ENCODE results near the gene RNF208. TPM values are rescaled to one million over a fixed set of nuclear protein-coding genes. Genes with fewer than 3 reads are reported as not detected.
"Not testable (repeated sequence)": the region's sequence is repeated elsewhere in the genome, so short reads cannot be mapped to it uniquely, and the experiment has no call there.

The RNF208 gene
- total and polyA plus RNA-seq, 3 donors from 2014 or later, result 3.0 to 7.7 (median 4.1) TPM

DNA sequence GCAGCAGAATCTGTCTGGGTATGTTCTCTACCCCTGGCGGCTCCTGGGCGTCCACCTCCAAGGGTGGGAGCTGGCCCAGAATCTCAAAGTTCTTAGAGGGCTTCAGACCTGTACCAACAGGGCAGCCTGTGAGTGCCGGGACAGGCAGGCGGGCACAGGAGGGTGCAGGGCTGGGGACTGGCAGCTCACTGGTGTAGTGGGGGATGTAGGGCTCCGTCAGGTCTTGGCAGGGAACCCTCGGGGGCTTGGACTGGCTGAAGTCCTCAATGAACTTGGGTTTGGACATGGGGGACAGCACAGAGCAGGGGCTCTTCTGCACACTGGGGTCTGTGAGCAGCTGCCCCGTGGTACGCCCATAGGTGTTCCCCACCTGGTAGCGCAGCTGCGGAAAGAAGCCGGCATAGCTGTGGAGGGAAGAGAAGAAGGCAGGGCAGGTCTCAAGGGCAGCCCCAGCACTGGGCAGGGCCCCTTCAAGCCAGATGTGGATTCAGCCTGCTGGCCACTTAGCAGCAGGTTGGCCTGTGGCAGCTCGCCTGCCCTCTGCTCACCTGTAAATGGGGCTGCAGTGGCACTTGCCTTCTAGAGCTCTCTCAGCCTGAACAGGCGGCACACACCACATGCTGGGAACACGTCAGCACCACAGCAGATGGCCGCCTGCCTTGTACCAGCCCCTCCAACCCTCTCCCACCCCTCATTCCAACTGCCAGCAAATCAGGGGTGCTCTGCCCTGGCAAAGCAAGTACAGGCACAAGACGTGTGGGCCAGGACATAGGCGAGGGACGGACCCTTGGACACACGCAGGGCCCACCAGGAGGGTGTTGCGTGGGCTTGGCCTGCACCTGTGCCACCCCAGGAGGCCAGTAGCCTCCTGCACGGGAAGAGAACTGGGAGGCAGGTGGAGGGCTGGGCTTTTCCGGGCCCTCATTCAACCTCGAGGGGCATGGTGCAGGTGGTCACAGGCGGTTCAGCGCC, 23.7 kb upstream of the RNF208 start:
- no peaks in the 10 kb centered on the region for H3K9me3 ChIP-seq
- TF ChIP-seq, protein P1, sequence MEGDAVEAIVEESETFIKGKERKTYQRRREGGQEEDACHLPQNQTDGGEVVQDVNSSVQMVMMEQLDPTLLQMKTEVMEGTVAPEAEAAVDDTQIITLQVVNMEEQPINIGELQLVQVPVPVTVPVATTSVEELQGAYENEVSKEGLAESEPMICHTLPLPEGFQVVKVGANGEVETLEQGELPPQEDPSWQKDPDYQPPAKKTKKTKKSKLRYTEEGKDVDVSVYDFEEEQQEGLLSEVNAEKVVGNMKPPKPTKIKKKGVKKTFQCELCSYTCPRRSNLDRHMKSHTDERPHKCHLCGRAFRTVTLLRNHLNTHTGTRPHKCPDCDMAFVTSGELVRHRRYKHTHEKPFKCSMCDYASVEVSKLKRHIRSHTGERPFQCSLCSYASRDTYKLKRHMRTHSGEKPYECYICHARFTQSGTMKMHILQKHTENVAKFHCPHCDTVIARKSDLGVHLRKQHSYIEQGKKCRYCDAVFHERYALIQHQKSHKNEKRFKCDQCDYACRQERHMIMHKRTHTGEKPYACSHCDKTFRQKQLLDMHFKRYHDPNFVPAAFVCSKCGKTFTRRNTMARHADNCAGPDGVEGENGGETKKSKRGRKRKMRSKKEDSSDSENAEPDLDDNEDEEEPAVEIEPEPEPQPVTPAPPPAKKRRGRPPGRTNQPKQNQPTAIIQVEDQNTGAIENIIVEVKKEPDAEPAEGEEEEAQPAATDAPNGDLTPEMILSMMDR (IDR thresholded peaks at IDR 0.05), result no peak
- no peak for TF ChIP-seq POLR2A (IDR thresholded peaks at IDR 0.05)
- H3K27ac ChIP-seq, result no peak overlapping the region
- intact Hi-C loops (cut with DNase I; ENCODE audit: low total_unique reads), result no loop called here
- WGBS, 2 donors, result 89 to 94% methylated on average over 18 to 24 of the region's 25 CpGs
- peaks cover 39% of the 10 kb centered on the region for H3K4me1 ChIP-seq
- H3K4me3 ChIP-seq, result no peak overlapping the region
- no peaks in the 10 kb centered on the region for H3K27me3 ChIP-seq
- H3K36me3 ChIP-seq (ENCODE audit: low read depth, missing control alignments), result no peaks in the 10 kb centered on the region
- DNase-seq, result no peak

DNA sequence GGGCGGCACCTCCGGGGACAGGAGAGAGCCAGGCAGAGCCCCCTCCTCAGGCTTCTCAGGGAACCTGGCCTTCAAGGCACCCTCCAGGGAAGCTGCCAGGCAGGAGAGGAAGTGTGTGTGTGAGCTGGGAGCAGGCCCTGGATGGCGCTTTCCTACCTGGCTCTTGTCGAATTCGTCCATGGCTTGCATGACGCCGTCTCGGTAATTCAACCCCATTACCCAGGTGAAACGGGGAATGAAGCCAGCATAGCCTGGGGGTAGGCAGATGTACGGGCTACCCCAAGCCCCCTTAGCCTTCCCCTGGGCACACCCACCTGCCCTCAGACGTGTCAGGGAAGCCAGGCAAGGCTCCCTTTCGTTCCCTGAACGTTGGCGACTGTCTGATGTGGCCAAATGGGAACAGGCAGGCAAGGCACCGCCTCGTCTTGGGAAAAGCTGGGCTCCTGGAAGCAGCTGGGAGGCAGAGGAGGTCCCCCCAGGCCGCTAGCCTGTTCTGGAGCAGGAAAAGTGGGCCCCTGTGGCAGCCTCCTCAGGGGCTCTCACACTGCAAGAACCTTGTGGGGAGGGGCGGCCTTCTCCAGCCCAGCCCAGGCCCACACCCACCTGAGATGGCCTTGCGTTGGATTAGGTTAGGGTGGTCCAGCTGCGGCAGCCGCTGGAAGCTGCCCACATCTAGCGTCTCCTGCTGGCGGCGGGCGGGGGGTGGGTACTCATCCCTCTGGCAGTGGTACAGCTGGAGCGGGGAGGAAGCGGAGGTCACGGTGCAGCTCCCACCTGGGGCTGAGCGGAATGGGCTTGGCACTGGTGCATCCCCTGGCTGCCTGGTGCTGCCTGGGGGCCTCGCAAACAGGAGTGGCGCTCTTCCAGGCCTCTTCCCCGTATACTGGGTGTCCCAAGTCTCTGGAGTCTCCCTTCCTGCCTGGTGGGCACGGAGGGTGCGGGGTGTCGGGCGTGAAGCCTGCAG, 22.7 kb upstream of the RNF208 start:
- DNase-seq, result no peak
- no peak for TF ChIP-seq POLR2A (IDR thresholded peaks at IDR 0.05)
- TF ChIP-seq, protein P1 (IDR thresholded peaks at IDR 0.05), result no peak
- H3K4me3 ChIP-seq, result no peak overlapping the region
- H3K27ac ChIP-seq, result no peak overlapping the region
- 79 to 90% methylated on average over 6 to 36 of the region's 36 CpGs for WGBS, 2 donors
- H3K27me3 ChIP-seq, result no peaks in the 10 kb centered on the region
- H3K9me3 ChIP-seq, result no peaks in the 10 kb centered on the region
- intact Hi-C loops (cut with DNase I; ENCODE audit: low total_unique reads), result no loop called here
- no peaks in the 10 kb centered on the region for H3K36me3 ChIP-seq (ENCODE audit: low read depth, missing control alignments)
- H3K4me1 ChIP-seq, result peaks cover 31% of the 10 kb centered on the region

DNA sequence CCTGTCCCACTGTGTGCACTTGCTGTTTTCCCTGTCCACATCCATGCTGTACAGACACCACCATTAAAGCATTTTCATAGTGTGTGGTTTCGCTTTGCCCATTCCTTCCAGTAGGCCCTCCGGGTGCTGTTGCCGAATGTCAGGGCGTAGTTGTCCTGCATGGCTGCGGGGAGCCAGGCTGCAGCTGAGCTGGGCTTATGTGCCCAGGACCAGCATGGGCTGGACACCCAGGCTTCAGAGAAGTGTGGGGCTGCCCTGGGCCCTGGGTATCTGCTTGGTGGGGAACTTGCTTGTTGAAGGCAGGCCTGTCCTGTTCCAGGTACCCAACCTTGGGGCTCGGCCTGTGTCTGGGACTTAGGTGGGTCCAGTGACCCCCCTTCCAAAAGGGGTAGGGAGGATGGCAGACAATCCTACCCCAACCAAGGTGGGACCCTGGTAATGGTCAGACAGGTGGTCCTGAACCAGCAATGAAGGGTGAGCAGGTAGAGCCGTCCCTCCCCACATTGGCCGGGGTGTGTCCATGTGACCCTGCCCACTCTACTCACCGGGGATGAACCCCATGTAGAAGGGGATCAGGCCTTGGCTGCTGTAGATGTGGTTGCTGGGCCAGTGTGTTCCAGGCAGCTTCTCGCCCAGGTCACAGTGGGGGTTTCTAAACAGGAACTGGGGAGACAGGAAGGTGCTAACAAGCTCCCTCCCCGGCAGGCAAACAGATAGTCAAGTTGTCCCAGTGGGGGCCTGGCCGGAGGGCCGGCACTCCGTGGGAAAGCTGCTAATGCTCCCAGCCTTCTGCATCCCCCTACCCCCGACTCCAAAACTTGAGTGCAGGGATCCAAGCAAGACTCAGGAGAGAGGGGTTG, 21.8 kb upstream of the RNF208 start:
- no peaks in the 10 kb centered on the region for H3K9me3 ChIP-seq
- intact Hi-C loops (cut with DNase I; ENCODE audit: low total_unique reads), result no loop called here
- TF ChIP-seq, protein P1 (IDR thresholded peaks at IDR 0.05), result no peak
- no peak for TF ChIP-seq POLR2A (IDR thresholded peaks at IDR 0.05)
- H3K27ac ChIP-seq, result no peak overlapping the region
- H3K27me3 ChIP-seq, result no peaks in the 10 kb centered on the region
- DNase-seq, result no peak
- no peak overlapping the region for H3K4me3 ChIP-seq
- 65 to 80% methylated on average over 9 to 15 of the region's 15 CpGs for WGBS, 2 donors
- peaks cover 29% of the 10 kb centered on the region for H3K4me1 ChIP-seq
- no peaks in the 10 kb centered on the region for H3K36me3 ChIP-seq (ENCODE audit: low read depth, missing control alignments)

DNA sequence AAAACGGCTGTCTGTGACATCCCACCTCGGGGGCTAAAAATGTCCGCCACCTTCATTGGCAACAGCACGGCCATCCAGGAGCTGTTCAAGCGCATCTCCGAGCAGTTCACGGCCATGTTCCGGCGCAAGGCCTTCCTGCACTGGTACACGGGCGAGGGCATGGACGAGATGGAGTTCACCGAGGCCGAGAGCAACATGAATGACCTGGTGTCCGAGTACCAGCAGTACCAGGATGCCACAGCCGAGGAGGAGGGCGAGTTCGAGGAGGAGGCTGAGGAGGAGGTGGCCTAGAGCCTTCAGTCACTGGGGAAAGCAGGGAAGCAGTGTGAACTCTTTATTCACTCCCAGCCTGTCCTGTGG, 21.2 kb upstream of the RNF208 start:
- H3K4me3 ChIP-seq; intact Hi-C loops (cut with DNase I; ENCODE audit: low total_unique reads); H3K27me3 ChIP-seq; H3K9me3 ChIP-seq; H3K27ac ChIP-seq; H3K36me3 ChIP-seq (ENCODE audit: low read depth, missing control alignments); DNase-seq: not testable (repeated sequence)
- WGBS, 2 donors, result 86 to 88% methylated on average over 15 to 18 of the region's 18 CpGs
- peaks cover 35% of the 10 kb centered on the region for H3K4me1 ChIP-seq

Data from testis (tissue), 3 donors.